ENCODE data around the gene CDSN.

Gene CDSN

GRCh38 chr6:31110825-31111582 lies 9.2 kb downstream of the CDSN start:
- in situ Hi-C loops (cut with HindIII; ENCODE audit: low pct_unique_long_range_greater_than_20kb, low sequenced_read_pairs): no loop called here
- DNase-seq (ENCODE audit: low read depth in 1 of 2, low spot score in 1 of 2): no peak
- no peak for TF ChIP-seq JUND (IDR thresholded peaks at IDR 0.05; ENCODE audit: low read depth)

GRCh38 chr6:31107052-31107451 lies 13.2 kb downstream of the CDSN start:
- in situ Hi-C loops (cut with HindIII; ENCODE audit: low pct_unique_long_range_greater_than_20kb, low sequenced_read_pairs): no loop called here
- no peak for DNase-seq (ENCODE audit: low read depth in 1 of 2, low spot score in 1 of 2)

GRCh38 chr6:31103136-31103535 lies 17.1 kb downstream of the CDSN start:
- DNase-seq (ENCODE audit: low read depth in 1 of 2, low spot score in 1 of 2): no peak
- in situ Hi-C loops (cut with HindIII; ENCODE audit: low pct_unique_long_range_greater_than_20kb, low sequenced_read_pairs): no loop called here
- TF ChIP-seq JUND (IDR thresholded peaks at IDR 0.05; ENCODE audit: low read depth): no peak

More at GRCh38 chr6:31107052-31107451, 13.2 kb downstream of the CDSN start:
- TF ChIP-seq JUND (IDR thresholded peaks at IDR 0.05; ENCODE audit: low read depth): no peak

DNA sequence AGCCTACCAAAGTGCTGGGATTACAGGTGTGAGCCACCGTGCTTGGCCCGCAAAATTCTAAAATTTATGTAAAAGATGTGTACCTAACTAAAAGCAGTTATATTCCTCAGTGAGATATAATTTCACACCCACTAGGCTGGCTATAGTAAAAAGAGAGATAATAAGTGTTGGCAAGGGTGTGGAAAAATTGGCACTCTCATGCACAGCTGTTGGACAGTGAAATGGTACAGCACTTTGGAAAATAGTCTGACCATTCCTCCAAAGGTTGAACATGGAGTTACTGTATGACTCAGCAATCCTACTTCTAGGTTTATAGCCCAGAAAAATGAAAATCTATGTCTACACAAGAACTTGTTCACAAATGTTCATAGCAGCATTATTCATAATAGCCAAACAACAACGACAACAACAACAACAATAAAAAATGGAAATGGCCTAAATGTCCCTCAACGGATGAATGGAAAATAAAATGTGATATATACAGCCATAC lies 21.8 kb downstream of the CDSN start:
- no peak for DNase-seq (ENCODE audit: low read depth in 1 of 2, low spot score in 1 of 2)
- in situ Hi-C loops (cut with HindIII; ENCODE audit: low pct_unique_long_range_greater_than_20kb, low sequenced_read_pairs): no loop called here
- no peak for TF ChIP-seq JUND (IDR thresholded peaks at IDR 0.05; ENCODE audit: low read depth)

DNA sequence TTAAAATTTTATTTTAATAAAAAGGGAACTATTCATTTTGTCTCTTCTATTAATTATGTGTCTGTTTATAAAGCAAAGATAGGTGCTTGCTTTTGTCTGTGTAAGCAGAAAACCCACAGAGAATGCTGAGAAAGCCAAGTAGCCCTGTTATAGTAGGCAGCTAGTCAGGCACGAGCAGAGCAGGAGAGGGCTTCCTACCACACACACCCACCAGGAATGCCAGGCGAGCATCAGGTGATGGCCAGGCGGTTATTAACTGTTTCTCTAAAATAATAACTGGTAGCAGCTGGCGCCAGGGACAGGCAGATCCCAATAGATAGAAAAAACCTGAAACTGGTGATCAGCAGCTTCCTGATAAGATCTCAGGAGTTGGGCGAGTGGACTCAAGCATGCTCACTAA lies 23.6 kb downstream of the CDSN start:
- in situ Hi-C loops (cut with HindIII; ENCODE audit: low pct_unique_long_range_greater_than_20kb, low sequenced_read_pairs): no loop called here
- no peak for TF ChIP-seq JUND (IDR thresholded peaks at IDR 0.05; ENCODE audit: low read depth)
- DNase-seq (ENCODE audit: low read depth in 1 of 2, low spot score in 1 of 2): no peak

DNA sequence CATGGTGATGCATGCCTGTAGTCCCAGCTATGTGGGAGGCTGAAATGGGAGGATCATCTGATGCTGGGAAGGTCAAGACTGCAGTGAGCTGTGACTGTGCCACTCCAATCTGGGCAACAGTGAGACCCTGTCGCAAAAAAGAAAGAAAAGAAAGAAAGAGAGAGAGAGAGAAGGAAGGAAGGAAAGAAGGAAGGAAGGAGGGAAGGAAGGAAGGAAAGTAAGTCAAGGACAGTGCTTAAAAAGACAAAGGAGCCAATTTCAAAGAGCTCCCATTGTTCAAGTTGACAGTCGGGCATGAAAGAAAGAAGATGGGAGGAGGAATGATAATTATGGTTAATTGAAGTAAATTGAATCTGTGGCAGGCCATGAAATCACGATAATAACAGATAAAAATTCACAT lies 24.0 kb downstream of the CDSN start:
- in situ Hi-C loops (cut with HindIII; ENCODE audit: low pct_unique_long_range_greater_than_20kb, low sequenced_read_pairs): no loop called here

DNA sequence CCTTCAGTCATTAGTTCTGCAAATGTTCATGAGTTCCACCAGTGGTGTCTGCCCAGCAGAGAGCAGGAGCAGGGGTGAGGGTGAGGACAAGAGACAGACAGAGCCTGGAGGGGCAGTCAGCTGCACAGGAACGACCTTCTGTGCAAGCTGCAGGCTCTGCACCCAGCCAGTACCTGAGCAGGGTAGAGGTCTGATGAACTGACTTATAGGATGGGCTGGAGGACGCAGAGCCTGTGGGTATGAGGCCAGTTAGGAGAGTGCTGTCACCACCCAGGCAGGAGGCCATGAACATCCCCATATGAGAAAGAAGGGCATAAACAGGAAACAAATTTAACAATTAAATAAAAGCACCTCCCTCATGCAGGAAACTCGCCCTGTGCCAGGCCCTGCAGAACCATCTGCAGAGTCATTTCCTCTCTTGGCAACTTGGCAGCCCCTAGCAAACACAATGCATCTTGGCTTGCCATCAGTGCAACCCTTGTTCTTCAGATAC lies 25.8 kb downstream of the CDSN start:
- in situ Hi-C loops (cut with HindIII; ENCODE audit: low pct_unique_long_range_greater_than_20kb, low sequenced_read_pairs): no loop called here

More for the DNA sequence above, 24.0 kb downstream of the CDSN start:
- DNase-seq (ENCODE audit: low read depth in 1 of 2, low spot score in 1 of 2): no peak
- TF ChIP-seq JUND (IDR thresholded peaks at IDR 0.05; ENCODE audit: low read depth): no peak

GRCh38 chr6:31092769-31093505 lies 27.3 kb downstream of the CDSN start:
- in situ Hi-C loops (cut with HindIII; ENCODE audit: low pct_unique_long_range_greater_than_20kb, low sequenced_read_pairs): no loop called here
- TF ChIP-seq JUND (IDR thresholded peaks at IDR 0.05; ENCODE audit: low read depth): no peak
- no peak for DNase-seq (ENCODE audit: low read depth in 1 of 2, low spot score in 1 of 2)

More for the DNA sequence above, 25.8 kb downstream of the CDSN start:
- no peak for TF ChIP-seq JUND (IDR thresholded peaks at IDR 0.05; ENCODE audit: low read depth)
- DNase-seq (ENCODE audit: low read depth in 1 of 2, low spot score in 1 of 2): no peak

DNA sequence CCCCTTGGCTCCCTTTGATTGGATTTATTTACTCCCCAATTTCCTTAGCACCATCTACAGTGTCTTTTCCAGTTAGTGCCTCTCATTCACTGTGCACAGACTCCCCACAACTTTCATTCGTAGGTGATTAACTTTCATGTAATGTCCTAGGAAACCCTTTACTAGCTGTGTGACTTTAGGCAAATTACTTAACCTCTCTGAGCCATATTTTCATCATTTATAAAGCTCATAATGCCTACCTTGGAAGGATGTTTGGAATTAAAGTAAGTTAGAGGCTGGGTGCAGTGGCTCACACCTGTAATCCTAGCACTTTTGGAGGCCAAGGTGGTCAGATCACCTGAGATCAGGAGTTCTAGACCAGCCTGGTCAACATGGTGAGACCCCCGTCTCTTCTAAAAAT lies 28.0 kb downstream of the CDSN start:
- in situ Hi-C loops (cut with HindIII; ENCODE audit: low pct_unique_long_range_greater_than_20kb, low sequenced_read_pairs): no loop called here
- DNase-seq (ENCODE audit: low read depth in 1 of 2, low spot score in 1 of 2): no peak
- no peak for TF ChIP-seq JUND (IDR thresholded peaks at IDR 0.05; ENCODE audit: low read depth)

DNA sequence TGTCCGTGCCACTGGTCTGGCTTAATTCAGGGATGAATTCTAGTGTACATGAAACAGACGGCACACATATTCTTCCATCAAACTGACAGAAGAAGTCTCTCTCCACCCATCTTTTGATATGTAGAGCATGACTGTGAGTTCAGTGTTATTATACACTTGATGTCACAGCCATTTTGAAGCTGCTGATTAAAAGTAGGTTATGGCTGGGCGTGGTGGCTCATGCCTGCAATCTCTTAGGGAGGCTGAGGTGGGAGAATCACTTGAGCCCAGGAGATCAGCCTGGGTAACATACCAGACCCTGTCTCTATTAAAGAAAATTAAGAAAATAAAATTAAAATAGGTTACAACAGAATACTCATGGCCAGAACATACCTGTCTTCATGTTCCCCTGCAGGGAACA lies 28.6 kb downstream of the CDSN start:
- in situ Hi-C loops (cut with HindIII; ENCODE audit: low pct_unique_long_range_greater_than_20kb, low sequenced_read_pairs): no loop called here
- DNase-seq (ENCODE audit: low read depth in 1 of 2, low spot score in 1 of 2): no peak
- TF ChIP-seq JUND (IDR thresholded peaks at IDR 0.05; ENCODE audit: low read depth): no peak

DNA sequence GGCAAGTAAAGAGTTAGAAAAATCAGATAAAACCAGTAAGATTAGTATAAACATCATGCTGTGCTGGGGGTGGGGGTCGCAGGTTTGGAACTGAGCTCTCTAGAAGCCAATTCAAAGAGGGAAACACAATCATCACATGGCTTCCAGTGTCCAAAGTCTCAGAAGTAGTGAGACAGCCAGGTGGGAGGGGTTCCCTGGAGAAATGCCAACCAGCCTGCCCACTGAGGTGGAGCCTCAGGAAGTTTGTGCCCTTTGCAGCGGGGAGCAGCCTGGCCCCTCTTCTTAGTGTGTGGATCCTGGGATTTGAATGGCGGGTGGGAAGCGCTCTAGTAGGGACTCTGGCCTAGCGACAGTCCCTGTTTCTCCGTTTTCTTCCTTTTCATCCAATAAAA lies 29.3 kb downstream of the CDSN start:
- in situ Hi-C loops (cut with HindIII; ENCODE audit: low pct_unique_long_range_greater_than_20kb, low sequenced_read_pairs): no loop called here
- TF ChIP-seq JUND (IDR thresholded peaks at IDR 0.05; ENCODE audit: low read depth): no peak
- DNase-seq (ENCODE audit: low read depth in 1 of 2, low spot score in 1 of 2): no peak

- DNase-seq (ENCODE audit: low read depth in 1 of 2, low spot score in 1 of 2): no peak
- in situ Hi-C loops (cut with HindIII; ENCODE audit: low pct_unique_long_range_greater_than_20kb, low sequenced_read_pairs): no loop called here
- TF ChIP-seq JUND (IDR thresholded peaks at IDR 0.05; ENCODE audit: low read depth): no peak
Measured at GRCh38 chr6:31090275-31090972, 29.8 kb downstream of the CDSN start.
